ENCODE measurements around the gene PIK3C2G.

Gene PIK3C2G

GRCh38 chr12:18629445-18629844, 368.1 kb downstream of the PIK3C2G start:
- no peaks in the 10 kb centered on the region for H3K27me3 ChIP-seq
- no peak overlapping the region for H3K27ac ChIP-seq
- H3K9me3 ChIP-seq, result no peaks in the 10 kb centered on the region
- no peaks in the 10 kb centered on the region for H3K36me3 ChIP-seq
- no peak for TF ChIP-seq CTCF (IDR thresholded peaks at IDR 0.05)
- H3K4me3 ChIP-seq (ENCODE audit: low read depth in 1 of 2, low read length in 1 of 2), result no peak overlapping the region
- H3K4me1 ChIP-seq (ENCODE audit: control insufficient read depth in 1 of 2, insufficient read depth in 1 of 2, low read depth in 1 of 2, low read length in 1 of 2), result no peaks in the 10 kb centered on the region

GRCh38 chr12:18629916-18630315, 368.6 kb downstream of the PIK3C2G start:
- Histone ChIP-seq H3K27ac (no peak overlapping the region), H3K4me3 (ENCODE audit: low read depth in 1 of 2, low read length in 1 of 2) (no peak overlapping the region), H3K36me3 (no peaks in the 10 kb centered on the region), H3K4me1 (ENCODE audit: control insufficient read depth in 1 of 2, insufficient read depth in 1 of 2, low read depth in 1 of 2, low read length in 1 of 2) (no peaks in the 10 kb centered on the region), H3K9me3 (no peaks in the 10 kb centered on the region), H3K27me3 (no peaks in the 10 kb centered on the region)
- no peak for TF ChIP-seq CTCF (IDR thresholded peaks at IDR 0.05)

- H3K27me3 ChIP-seq, result no peaks in the 10 kb centered on the region
- H3K27ac ChIP-seq, result no peak overlapping the region
- H3K9me3 ChIP-seq, result no peaks in the 10 kb centered on the region
- no peaks in the 10 kb centered on the region for H3K36me3 ChIP-seq
- H3K4me1 ChIP-seq (ENCODE audit: control insufficient read depth in 1 of 2, insufficient read depth in 1 of 2, low read depth in 1 of 2, low read length in 1 of 2), result no peaks in the 10 kb centered on the region
- TF ChIP-seq CTCF (IDR thresholded peaks at IDR 0.05), result no peak
- H3K4me3 ChIP-seq (ENCODE audit: low read depth in 1 of 2, low read length in 1 of 2), result no peak overlapping the region
Observed at GRCh38 chr12:18631339-18631738, 370.0 kb downstream of the PIK3C2G start.

- H3K4me1 ChIP-seq (ENCODE audit: control insufficient read depth in 1 of 2, insufficient read depth in 1 of 2, low read depth in 1 of 2, low read length in 1 of 2), result no peaks in the 10 kb centered on the region
- no peak overlapping the region for H3K4me3 ChIP-seq (ENCODE audit: low read depth in 1 of 2, low read length in 1 of 2)
- no peaks in the 10 kb centered on the region for H3K36me3 ChIP-seq
- H3K9me3 ChIP-seq, result no peaks in the 10 kb centered on the region
- no peaks in the 10 kb centered on the region for H3K27me3 ChIP-seq
- no peak overlapping the region for H3K27ac ChIP-seq
- no peak for TF ChIP-seq CTCF (IDR thresholded peaks at IDR 0.05)
Observed at GRCh38 chr12:18632848-18633247, 371.5 kb downstream of the PIK3C2G start.

- no peaks in the 10 kb centered on the region for H3K9me3 ChIP-seq
- H3K4me3 ChIP-seq (ENCODE audit: low read depth in 1 of 2, low read length in 1 of 2), result no peak overlapping the region
- no peaks in the 10 kb centered on the region for H3K4me1 ChIP-seq (ENCODE audit: control insufficient read depth in 1 of 2, insufficient read depth in 1 of 2, low read depth in 1 of 2, low read length in 1 of 2)
- H3K36me3 ChIP-seq, result no peaks in the 10 kb centered on the region
- no peaks in the 10 kb centered on the region for H3K27me3 ChIP-seq
- TF ChIP-seq CTCF (IDR thresholded peaks at IDR 0.05), result no peak
- H3K27ac ChIP-seq, result no peak overlapping the region
Observed at GRCh38 chr12:18634382-18634781, 373.1 kb downstream of the PIK3C2G start.
